Mesenteric fat pad (tissue), 1 donor: ENCODE results near the gene ASB8. TPM values are rescaled to one million over a fixed set of nuclear protein-coding genes. Genes with fewer than 3 reads are reported as not detected.
"Not testable (repeated sequence)": the region's sequence is repeated elsewhere in the genome, so short reads cannot be mapped to it uniquely, and the experiment has no call there.

Experiments
- DNase-seq: peaks from one replicate; pipeline ENCODE4 v3.0.0-alpha.2; 2020; ENCODE audit warnings: low spot score
- total RNA-seq: library from RNA; stranded (reverse); fragmentation: NEBNext Ultra II Directional; extraction: Animal tissue kit (Norgen Biotek cat#: 25700); gene quantifications from one replicate; pipeline ENCODE4 v1.2.1, GENCODE V29; 2021
- donor health status: DM: yes; HTN: yes; CAD: no.

ASB8 gene
- total RNA-seq, 1 donor from 2014 or later, result 41.8 TPM

- no peak for DNase-seq
Observed at GRCh38 chr12:48142818-48143674, 14.3 kb downstream of the ASB8 start.

GRCh38 chr12:48135027-48135426, 22.3 kb downstream of the ASB8 start:
- no peak for DNase-seq

GRCh38 chr12:48132826-48133225, 24.5 kb downstream of the ASB8 start:
- no peak for DNase-seq

- DNase-seq, result no peak
Observed at GRCh38 chr12:48131517-48131916, 25.8 kb downstream of the ASB8 start.

GRCh38 chr12:48129376-48129775, 27.9 kb downstream of the ASB8 start:
- no peak for DNase-seq

GRCh38 chr12:48128800-48129199, 28.5 kb downstream of the ASB8 start:
- DNase-seq, result no peak

GRCh38 chr12:48126953-48127630, 30.2 kb downstream of the ASB8 start:
- no peak for DNase-seq

- DNase-seq, result no peak
Observed at GRCh38 chr12:48125985-48126384, 31.3 kb downstream of the ASB8 start.

- DNase-seq, result not testable (repeated sequence)
Observed at GRCh38 chr12:48125542-48125941, 31.8 kb downstream of the ASB8 start.

- DNase-seq, result no peak
Observed at GRCh38 chr12:48123169-48123568, 34.1 kb downstream of the ASB8 start.

- DNase-seq, result no peak
Observed at GRCh38 chr12:48122065-48122834, 35.1 kb downstream of the ASB8 start.

- DNase-seq, result no peak
Observed at GRCh38 chr12:48121522-48121921, 35.8 kb downstream of the ASB8 start.

- no peak for DNase-seq
Observed at GRCh38 chr12:48119834-48120195, 37.5 kb downstream of the ASB8 start.

- no peak for DNase-seq
Observed at GRCh38 chr12:48119078-48119833, 38.1 kb downstream of the ASB8 start, which contains the start of gene PFKM. TSS of gene PFKM (plus strand) at chr12:48119364. CDS start at chr12:48122775, 3,411 bp downstream.

GRCh38 chr12:48118284-48118871, 38.9 kb downstream of the ASB8 start:
- DNase-seq, result no peak

- DNase-seq, result no peak
Observed at GRCh38 chr12:48115957-48116356, 41.4 kb downstream of the ASB8 start.

- not testable (repeated sequence) for DNase-seq
Observed at GRCh38 chr12:48111312-48111693, 46.0 kb downstream of the ASB8 start.

GRCh38 chr12:48110691-48111311, 46.5 kb downstream of the ASB8 start:
- DNase-seq, result no peak

GRCh38 chr12:48109424-48109823, 47.9 kb downstream of the ASB8 start:
- DNase-seq, result no peak
